RWPE2 (cell line): ENCODE data around the gene LARGE1.

Experiments
- ATAC-seq: fragments of 200-7000 bp; cut with Tn5 transposase; 3 replicates; pipeline ENCODE4 v1.9.1; 2021; ENCODE audit warnings: low read depth
- DNase-seq: peaks from one replicate; pipeline ENCODE4 v3.0.0-alpha.2; 2020; ENCODE audit warnings: low spot score
- H3K27ac ChIP-seq: fragments of 450-650 bp; 2 replicates; pipeline ENCODE4 v1.5.1; 2017; ENCODE audit warnings: mild to moderate bottlenecking; ENCODE audit not compliant: poor library complexity, severe bottlenecking
- H3K27me3 ChIP-seq: fragments of 250-450 bp; sonication (Bioruptor Pico); 2 replicates; pipeline ENCODE4 v1.5.1; 2021; ENCODE audit warnings: mild to moderate bottlenecking, moderate library complexity; ENCODE audit not compliant: insufficient read depth, poor library complexity, severe bottlenecking
- H3K36me3 ChIP-seq: fragments of 250-450 bp; sonication (Bioruptor Pico); 2 replicates; pipeline ENCODE4 v1.5.1; 2020; ENCODE audit warnings: low read depth, mild to moderate bottlenecking, moderate library complexity
- H3K4me1 ChIP-seq: fragments of 250-450 bp; sonication (Bioruptor Pico); 2 replicates; pipeline ENCODE4 v1.5.1; 2021; ENCODE audit warnings: mild to moderate bottlenecking, moderate library complexity; ENCODE audit not compliant: insufficient read depth, poor library complexity, severe bottlenecking
- H3K4me3 ChIP-seq: fragments of 250-450 bp; sonication (Bioruptor Pico); 2 replicates; pipeline ENCODE4 v1.5.1; 2021; ENCODE audit warnings: mild to moderate bottlenecking, moderate library complexity; ENCODE audit not compliant: severe bottlenecking
- H3K9me3 ChIP-seq: fragments of 250-450 bp; sonication (Bioruptor Pico); 2 replicates; pipeline ENCODE4 v1.5.1; 2021; ENCODE audit warnings: mild to moderate bottlenecking, moderate library complexity; ENCODE audit not compliant: severe bottlenecking
- CTCF ChIP-seq: fragments of 450-650 bp; IDR thresholded peaks from one replicate; pipeline ENCODE4 v1.5.1; 2017; ENCODE audit warnings: mild to moderate bottlenecking, moderate library complexity; ENCODE audit not compliant: poor library complexity, severe bottlenecking

Gene LARGE1

GRCh38 chr22:33459137-33459536, 461.1 kb downstream of the LARGE1 start:
- no peak for TF ChIP-seq CTCF
- no peaks in the 10 kb centered on the region for H3K36me3 ChIP-seq
- no peak for DNase-seq
- H3K9me3 ChIP-seq, result no peaks in the 10 kb centered on the region
- no peaks in the 10 kb centered on the region for H3K4me1 ChIP-seq
- H3K4me3 ChIP-seq, result no peak overlapping the region
- H3K27ac ChIP-seq, result no peak overlapping the region
- ATAC-seq, result no peak
- H3K27me3 ChIP-seq, result no peaks in the 10 kb centered on the region

GRCh38 chr22:33456511-33456910, 463.8 kb downstream of the LARGE1 start:
- Histone ChIP-seq H3K4me1 (no peaks in the 10 kb centered on the region), H3K4me3 (no peak overlapping the region), H3K27ac (no peak overlapping the region), H3K9me3 (no peaks in the 10 kb centered on the region), H3K27me3 (no peaks in the 10 kb centered on the region), H3K36me3 (no peaks in the 10 kb centered on the region)
- no peak for TF ChIP-seq CTCF
- no peak for ATAC-seq
- DNase-seq, result no peak

- Histone ChIP-seq H3K9me3 (no peaks in the 10 kb centered on the region), H3K27ac (no peak overlapping the region), H3K4me3 (no peak overlapping the region), H3K27me3 (no peaks in the 10 kb centered on the region), H3K4me1 (no peaks in the 10 kb centered on the region), H3K36me3 (no peaks in the 10 kb centered on the region)
- DNase-seq, result no peak
- no peak for TF ChIP-seq CTCF
- no peak for ATAC-seq
These were observed 465.2 kb downstream of the LARGE1 start for GRCh38 chr22:33455036-33455435.

DNA sequence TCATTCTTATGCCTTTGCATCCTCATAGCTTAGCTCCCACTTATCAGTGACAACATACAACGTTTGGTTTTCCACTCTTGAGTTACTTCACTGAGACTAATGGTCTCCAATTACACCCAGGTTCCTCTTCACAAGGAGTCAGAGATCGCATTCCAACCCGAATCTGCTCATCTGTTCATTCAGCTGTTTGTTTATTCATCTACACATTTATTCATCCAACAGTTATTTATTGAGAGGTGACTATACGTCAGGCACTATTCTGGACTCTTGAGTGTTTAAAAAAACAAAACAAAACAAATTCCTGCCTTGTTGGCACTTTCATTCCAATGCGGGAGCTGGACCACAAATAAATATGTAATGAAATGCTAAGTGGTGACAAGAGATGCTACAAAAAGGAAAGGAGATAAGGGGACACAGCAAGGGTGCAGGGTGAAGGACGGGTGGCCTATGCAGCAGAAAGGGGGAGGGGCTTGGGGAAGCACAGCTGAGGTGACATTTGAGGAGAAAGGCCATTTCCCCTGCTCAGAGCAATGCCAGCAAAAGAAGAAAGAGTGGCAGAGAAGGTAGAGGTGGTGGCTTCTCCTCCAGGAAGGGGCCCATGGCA, 468.3 kb downstream of the LARGE1 start:
- DNase-seq (no peak), ATAC-seq (no peak)
- Histone ChIP-seq H3K27ac (no peak overlapping the region), H3K4me3 (no peak overlapping the region), H3K27me3 (no peaks in the 10 kb centered on the region), H3K36me3 (no peaks in the 10 kb centered on the region), H3K9me3 (no peaks in the 10 kb centered on the region), H3K4me1 (no peaks in the 10 kb centered on the region)
- no peak for TF ChIP-seq CTCF

DNA sequence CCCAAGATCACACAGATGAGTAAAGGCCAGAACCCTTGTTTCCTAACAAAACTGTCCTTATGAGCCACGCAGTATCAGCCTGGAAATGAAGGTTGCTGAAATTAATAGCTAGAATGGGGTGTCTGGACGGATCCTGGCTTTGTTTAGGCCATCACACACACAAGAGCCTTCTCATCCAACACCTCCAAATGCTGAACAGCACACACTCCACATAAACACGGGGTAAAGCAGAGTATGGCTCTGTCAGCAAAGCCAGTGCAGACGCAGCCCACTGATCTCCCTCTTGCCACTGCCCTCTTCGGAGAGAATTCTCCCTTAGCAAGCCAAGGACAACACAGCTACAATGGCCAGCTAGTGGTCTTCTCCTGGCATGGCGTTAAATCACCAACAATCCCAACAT, 469.5 kb downstream of the LARGE1 start:
- H3K4me1 ChIP-seq, result no peaks in the 10 kb centered on the region
- no peaks in the 10 kb centered on the region for H3K27me3 ChIP-seq
- ATAC-seq (no peak), DNase-seq (no peak)
- H3K27ac ChIP-seq, result no peak overlapping the region
- no peak overlapping the region for H3K4me3 ChIP-seq
- H3K9me3 ChIP-seq, result no peaks in the 10 kb centered on the region
- no peaks in the 10 kb centered on the region for H3K36me3 ChIP-seq
- TF ChIP-seq CTCF, result no peak
